A673 (cell line): ENCODE data around the gene CAMK4. TPM values are rescaled to one million over a fixed set of nuclear protein-coding genes. Genes with fewer than 3 reads are reported as not detected.
"Not testable (repeated sequence)": the region's sequence is repeated elsewhere in the genome, so short reads cannot be mapped to it uniquely, and the experiment has no call there.

Source experiments
- BruUV-seq: library from RNA; stranded (reverse); fragments of 400-500 nt; replicated peaks from 2 replicates; lab custom pipeline; 2021; lab: Mats Ljungman, UMichigan
- CTCF ChIA-PET: fragments of 300-600 bp; sonication (Branson Sonifier 250); formaldehyde crosslinking; loops from one replicate; lab custom pipeline; 2022; ENCODE audit warnings: antibody characterized with exemption; lab: Charles Lee
- POLR2A ChIA-PET: fragments of 300-600 bp; sonication (Branson Sonifier 250); formaldehyde crosslinking; loops from one replicate; lab custom pipeline; 2022; ENCODE audit warnings: antibody characterized with exemption; ENCODE audit not compliant: low non-redundant PET; lab: Charles Lee
- DNase-seq: peaks from one replicate; pipeline ENCODE4 v3.0.0-alpha.2; 2015; ENCODE audit warnings: low spot score
- H3K27ac ChIP-seq: fragments of 200-600 bp; sonication (generic); 2 replicates; pipeline ENCODE4 v1.5.1; 2016; ENCODE audit warnings: mixed run types, low read depth, mild to moderate bottlenecking, mixed read lengths, antibody characterized with exemption, low read length; ENCODE audit not compliant: poor library complexity, severe bottlenecking
- H3K27me3 ChIP-seq: fragments of 200-600 bp; sonication (generic); replicated peaks from 2 replicates; pipeline ENCODE4 v1.6.1; 2017; ENCODE audit warnings: mixed run types, low read depth, mild to moderate bottlenecking, mixed read lengths, antibody characterized with exemption, low read length; ENCODE audit not compliant: insufficient read depth, poor library complexity
- H3K36me3 ChIP-seq: fragments of 200-600 bp; sonication (generic); 2 replicates; pipeline ENCODE4 v1.6.1; 2016; ENCODE audit warnings: mixed run types, mild to moderate bottlenecking, mixed read lengths, antibody characterized with exemption, low read length; ENCODE audit not compliant: insufficient read depth, poor library complexity, severe bottlenecking
- H3K4me1 ChIP-seq: fragments of 200-600 bp; sonication (generic); 2 replicates; pipeline ENCODE4 v1.6.1; 2017; ENCODE audit warnings: mixed run types, mild to moderate bottlenecking, mixed read lengths, antibody characterized with exemption, low read length; ENCODE audit not compliant: insufficient read depth, poor library complexity, severe bottlenecking
- H3K4me3 ChIP-seq: fragments of 200-600 bp; sonication (generic); 2 replicates; pipeline ENCODE4 v1.5.1; 2016; ENCODE audit warnings: low read depth, mixed run types, mild to moderate bottlenecking, mixed read lengths, low read length; ENCODE audit not compliant: poor library complexity, severe bottlenecking
- H3K9me3 ChIP-seq: fragments of 200-600 bp; sonication (generic); 2 replicates; pipeline ENCODE4 v1.6.1; 2016; ENCODE audit warnings: mixed run types, low read depth, mild to moderate bottlenecking, mixed read lengths, antibody characterized with exemption, low read length; ENCODE audit not compliant: poor library complexity, severe bottlenecking
- CTCF ChIP-seq: fragments of 300-800, 200-600 bp; sonication (generic); conservative IDR thresholded peaks from 2 replicates; pipeline ENCODE4 v1.5.1; 2017; ENCODE audit warnings: low read depth, mild to moderate bottlenecking, antibody characterized with exemption, low read length, moderate library complexity, mixed read lengths
- EZH2 ChIP-seq: fragments of 200-600 bp; sonication (generic); IDR thresholded peaks from 2 replicates; pipeline ENCODE4 v1.6.1; 2017; ENCODE audit warnings: borderline replicate concordance, low read depth, mild to moderate bottlenecking, mixed read lengths, antibody characterized with exemption, low read length; ENCODE audit not compliant: poor library complexity, severe bottlenecking
- intact Hi-C: fragments of 100-400 bp; cut with micrococcal nuclease; formaldehyde crosslinking; loops from one replicate; pipeline ENCODE4 v1.10.0; 2022; ENCODE audit not compliant: unreplicated experiment
- total RNA-seq: library from RNA; stranded (reverse); gene quantifications from 2 replicates; pipeline ENCODE4 v1.2.3, GENCODE V29; 2021

CAMK4 gene
- total RNA-seq, 1 experiment from 2014 or later: 0.88 TPM

- no peak for TF ChIP-seq CTCF
- no peak for TF ChIP-seq EZH2
- POLR2A ChIA-PET: no interaction called here
- CTCF ChIA-PET: no interaction called here
- Histone ChIP-seq H3K27me3 (no peaks in the 10 kb centered on the region), H3K27ac (no peak overlapping the region), H3K4me3 (no peak overlapping the region), H3K4me1 (no peaks in the 10 kb centered on the region), H3K9me3 (no peaks in the 10 kb centered on the region), H3K36me3 (no peaks in the 10 kb centered on the region)
- no TSS peak for BruUV-seq
- intact Hi-C loops: no loop called here
- DNase-seq: no peak
Observed at GRCh38 chr5:111299067-111299481, 74.9 kb downstream of the CAMK4 start.

DNA sequence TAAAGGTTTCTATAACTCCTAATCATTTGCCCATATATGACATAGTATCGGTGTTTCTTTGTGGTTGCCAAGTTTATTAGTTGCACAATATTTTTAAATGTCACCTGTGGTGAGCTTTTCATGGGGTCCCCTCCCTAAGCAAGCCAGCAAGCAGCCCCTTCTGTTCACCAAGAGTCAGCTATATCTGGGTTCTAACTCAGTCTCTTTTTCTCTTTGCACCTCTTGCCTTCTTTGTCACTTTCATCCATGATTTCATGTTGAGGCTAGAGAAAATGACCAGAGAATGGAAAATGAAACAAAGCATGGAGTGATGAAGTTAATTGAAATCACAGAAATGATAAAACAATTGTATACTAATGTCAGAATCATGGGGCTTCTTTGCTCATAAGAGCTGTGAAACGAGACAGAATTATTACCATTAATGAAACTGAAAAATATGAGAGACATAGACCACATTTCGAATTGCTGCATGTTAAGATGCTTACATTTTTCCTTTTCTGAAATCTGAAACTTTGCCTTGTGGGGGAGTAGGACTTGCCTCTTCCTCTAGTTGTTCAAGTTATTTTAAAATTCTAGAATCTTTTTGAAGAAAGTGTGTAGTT, 75.7 kb downstream of the CAMK4 start:
- H3K4me1 ChIP-seq: no peaks in the 10 kb centered on the region
- no peak overlapping the region for H3K4me3 ChIP-seq
- H3K27me3 ChIP-seq: no peaks in the 10 kb centered on the region
- CTCF ChIA-PET: no interaction called here
- no peaks in the 10 kb centered on the region for H3K9me3 ChIP-seq
- TF ChIP-seq EZH2: no peak
- TF ChIP-seq CTCF: no peak
- no TSS peak for BruUV-seq
- no peak for DNase-seq
- intact Hi-C loops: no loop called here
- POLR2A ChIA-PET: no interaction called here
- no peaks in the 10 kb centered on the region for H3K36me3 ChIP-seq
- H3K27ac ChIP-seq: no peak overlapping the region

DNA sequence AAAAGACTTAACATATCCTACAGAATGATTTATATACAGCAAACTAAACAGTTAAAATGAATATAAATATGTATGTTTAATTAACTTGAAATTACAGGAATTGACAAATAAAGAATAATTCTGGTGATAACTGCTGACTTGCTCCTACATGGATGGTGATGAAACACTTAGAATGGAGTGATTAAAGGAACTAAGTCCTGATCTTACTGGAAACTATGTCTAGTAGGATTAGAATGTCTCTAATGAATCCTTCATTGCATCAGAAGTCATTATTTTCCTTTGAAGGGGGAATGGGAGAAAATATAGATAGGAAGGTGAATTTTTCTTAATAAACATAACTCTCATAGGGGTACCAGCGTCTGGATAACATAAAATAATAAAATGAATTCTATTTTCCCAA, 77.1 kb downstream of the CAMK4 start:
- no peak for DNase-seq
- Histone ChIP-seq H3K4me1 (no peaks in the 10 kb centered on the region), H3K36me3 (no peaks in the 10 kb centered on the region), H3K27ac (no peak overlapping the region), H3K27me3 (no peaks in the 10 kb centered on the region), H3K9me3 (no peaks in the 10 kb centered on the region), H3K4me3 (no peak overlapping the region)
- intact Hi-C loops: no loop called here
- CTCF ChIA-PET: no interaction called here
- TF ChIP-seq CTCF (no peak), EZH2 (no peak)
- POLR2A ChIA-PET: no interaction called here
- no TSS peak for BruUV-seq

GRCh38 chr5:111302043-111302442, 77.9 kb downstream of the CAMK4 start:
- H3K4me3 ChIP-seq, H3K27me3 ChIP-seq, H3K9me3 ChIP-seq, intact Hi-C loops, CTCF ChIA-PET, H3K4me1 ChIP-seq, POLR2A ChIA-PET, BruUV-seq, DNase-seq, H3K27ac ChIP-seq, H3K36me3 ChIP-seq: not testable (repeated sequence)
